CD4-positive, alpha-beta T cell treated with Interleukin-17A for 1 hour (primary cell): ENCODE results near the gene PLCB1.
A peak's percentile ranks its signal among the peaks of the same experiment; 100 is the strongest.

Source experiments
- DNase-seq: peaks from one replicate; pipeline ENCODE4 v3.0.0-alpha.2; 2020

Gene PLCB1

DNA sequence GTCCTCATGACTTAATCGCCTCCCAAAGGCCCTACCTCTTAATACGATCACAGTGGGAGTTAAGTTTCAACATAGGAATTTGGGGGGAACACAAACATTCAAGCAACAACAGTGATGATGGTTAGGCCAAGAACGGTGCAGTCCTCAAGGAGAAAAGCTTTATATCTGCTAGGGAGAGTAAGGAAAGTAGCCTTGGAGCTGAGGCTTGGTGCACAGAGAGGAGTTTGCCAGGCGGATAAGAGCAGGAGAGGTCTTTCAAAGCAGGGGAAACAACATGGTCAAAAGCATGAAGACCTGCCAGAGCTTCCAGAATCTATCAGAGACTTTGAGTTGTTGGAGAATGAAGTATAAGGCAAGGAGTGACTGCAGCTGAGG is 119.1 kb downstream of the PLCB1 start:
- DNase-seq, result no peak

DNA sequence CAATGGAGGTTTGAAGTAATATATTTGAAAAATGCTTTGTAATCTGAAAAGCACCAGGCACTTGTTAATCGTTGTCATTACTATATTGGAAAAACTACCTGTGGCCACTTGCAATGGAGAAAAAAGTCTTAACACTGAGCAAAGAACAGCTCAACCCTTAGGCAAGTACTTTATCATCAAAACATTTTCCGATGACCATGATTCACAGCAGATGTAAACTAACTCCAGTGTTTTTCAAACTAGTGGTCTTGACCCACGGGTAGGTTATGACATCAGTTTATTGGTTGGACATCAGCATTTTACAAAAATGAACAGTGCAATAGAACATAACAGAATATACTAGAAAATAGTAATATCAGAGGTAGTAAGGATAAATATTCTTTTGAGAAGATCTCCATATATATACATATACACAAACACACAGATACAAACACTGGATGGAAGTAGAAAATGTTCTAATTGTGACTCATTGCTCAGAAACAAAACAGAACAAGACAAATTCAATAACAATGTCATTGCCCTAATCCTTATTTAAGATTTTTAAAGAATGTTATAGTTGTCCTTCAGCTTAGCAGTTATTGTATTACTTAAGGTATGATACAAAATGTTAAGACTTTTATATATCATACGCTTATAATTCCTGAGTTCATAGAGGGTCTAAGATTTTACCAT is 123.0 kb downstream of the PLCB1 start:
- no peak for DNase-seq

DNA sequence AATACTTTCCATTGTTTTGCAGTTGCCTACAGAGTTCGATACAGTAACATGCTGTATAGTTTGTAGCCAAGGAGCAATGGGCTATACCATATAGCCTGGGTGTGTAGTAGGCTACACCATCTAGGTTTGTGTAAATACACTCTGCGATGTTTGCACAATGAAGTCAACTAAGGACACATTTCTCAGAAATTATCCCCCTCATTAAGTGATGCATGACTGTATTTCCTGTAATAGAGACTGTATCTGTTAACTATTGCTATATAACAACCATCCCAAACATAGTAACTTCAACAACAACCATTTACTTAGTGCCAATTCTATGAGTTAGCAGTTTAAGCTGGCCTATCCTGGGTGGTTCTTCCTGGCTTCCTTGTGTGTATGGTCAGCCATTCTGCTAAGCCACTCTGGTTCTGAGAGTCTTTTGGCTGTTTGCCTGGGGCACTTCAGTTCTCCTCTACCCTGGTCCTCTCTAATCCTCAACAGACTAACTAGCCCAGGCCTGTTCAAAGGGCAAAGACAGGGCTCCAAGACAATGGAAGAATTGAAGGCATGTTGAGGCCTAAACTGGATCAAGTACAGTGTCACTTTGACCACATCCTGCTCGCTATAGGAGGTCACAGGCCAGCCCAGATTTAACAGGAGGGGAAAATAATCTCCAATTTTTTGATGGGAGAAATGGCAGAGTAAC is 124.0 kb downstream of the PLCB1 start:
- DNase-seq, result no peak

DNA sequence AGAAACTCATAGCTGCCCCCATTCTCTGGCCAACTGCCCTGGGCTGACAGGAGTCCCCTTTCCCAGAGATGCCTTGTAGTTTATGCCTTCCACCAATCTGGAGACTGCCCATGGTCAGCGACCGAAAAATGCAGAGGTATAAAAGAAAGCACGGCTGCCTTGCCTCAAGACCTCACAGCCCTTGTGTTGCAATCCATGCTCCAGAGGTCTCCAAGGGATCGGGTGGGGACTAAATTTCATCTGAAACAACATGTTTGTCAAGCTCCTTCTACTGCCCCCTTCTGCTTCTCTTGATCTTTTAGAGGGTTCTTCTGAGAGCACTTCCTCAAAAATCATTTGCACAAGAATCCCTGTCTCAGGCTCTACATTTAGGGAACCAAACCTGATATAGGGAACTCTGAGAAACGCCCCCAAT is 128.8 kb downstream of the PLCB1 start:
- no peak for DNase-seq

DNA sequence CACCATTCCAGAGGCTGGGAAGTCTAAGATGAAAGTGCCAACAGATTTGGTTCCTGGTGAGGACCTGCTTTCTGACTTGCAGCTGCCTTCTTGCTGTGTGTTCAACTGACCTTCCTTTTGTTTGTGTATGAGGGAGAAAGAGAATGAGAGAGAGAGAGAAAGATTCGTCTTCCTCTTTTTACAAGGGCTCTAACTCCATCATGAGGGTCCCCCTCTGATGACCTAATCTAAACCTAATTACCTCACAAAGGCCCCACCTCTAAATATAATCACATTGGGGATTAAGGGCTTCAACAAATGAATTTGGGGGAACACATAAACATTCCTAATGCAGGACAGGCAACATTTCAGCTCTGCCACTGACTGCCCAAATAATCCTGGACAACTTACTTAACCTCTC is 130.7 kb downstream of the PLCB1 start:
- no peak for DNase-seq

DNA sequence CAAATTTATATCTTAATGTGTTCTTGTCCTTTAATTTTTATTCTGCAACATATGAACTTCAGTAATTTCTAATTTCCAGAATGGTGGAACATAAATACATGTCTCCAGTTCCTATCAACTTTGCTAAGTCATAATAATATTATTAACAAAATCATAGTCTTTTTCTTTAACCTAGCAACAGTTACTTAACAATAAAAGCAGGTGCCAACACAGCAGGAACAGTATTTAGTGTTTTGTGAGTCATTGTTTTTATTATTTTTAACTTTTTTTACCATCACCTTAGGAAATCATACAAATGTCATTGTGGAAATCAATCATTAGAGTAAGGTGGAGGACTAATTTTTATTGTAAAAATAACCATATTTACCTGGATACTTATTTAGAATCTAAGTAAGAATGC is 133.5 kb downstream of the PLCB1 start:
- DNase-seq, result no peak

DNA sequence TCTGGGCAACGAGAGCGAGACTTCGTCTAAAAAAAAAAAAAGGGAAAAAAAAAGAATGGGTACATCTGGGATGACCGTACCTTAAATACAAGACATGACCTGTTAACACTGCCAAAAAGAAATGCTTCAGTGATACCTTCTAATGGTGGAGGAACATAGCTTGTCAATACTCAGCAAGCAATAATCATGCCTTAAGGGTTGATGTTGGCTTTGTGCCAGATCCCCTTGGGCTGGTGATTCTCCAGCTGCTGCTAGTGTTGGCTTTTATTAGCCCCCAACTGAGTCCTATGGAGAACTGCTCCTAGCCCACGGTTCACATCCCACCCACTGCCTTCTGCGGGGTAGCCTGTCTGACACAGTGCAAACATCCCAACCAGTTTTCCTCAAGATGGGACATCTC is 134.9 kb downstream of the PLCB1 start:
- no peak for DNase-seq

DNA sequence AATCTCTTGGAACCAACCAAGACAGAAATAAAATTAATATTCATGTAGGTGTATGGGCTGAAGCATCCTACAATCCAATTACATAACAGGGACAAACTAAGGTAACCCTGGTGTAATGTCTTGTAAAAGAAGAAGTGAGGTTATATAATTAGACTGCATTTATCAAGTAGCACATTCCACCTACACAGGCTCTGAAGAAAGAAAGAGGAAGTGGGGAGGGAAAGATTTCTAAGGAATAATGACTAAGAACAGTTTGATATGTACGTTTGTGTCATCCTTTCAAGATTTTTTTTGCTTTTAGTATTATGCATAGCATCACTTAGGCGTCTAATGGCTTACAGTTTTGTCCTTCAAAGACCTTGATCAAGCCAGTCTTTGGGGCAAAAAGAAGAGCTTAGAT is 139.7 kb downstream of the PLCB1 start:
- no peak for DNase-seq

DNA sequence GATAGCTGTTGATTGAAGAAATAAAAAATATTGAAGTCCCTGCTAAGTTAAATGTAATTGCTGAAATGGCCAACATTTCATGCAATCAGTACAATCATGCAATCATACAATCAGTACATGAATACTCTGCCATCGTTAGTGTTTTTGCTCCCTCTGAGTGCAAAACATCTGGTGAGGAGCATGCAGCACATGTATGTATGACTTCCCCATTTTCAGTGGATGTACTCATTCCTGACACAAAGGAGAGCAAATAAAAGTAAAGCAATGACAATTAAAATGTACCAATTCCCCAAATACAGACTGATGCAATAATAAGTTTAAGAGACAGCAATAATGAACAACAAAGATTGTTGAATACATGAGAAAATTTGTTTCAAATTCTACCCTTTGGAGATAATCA is 140.7 kb downstream of the PLCB1 start:
- DNase-seq, result no peak

DNA sequence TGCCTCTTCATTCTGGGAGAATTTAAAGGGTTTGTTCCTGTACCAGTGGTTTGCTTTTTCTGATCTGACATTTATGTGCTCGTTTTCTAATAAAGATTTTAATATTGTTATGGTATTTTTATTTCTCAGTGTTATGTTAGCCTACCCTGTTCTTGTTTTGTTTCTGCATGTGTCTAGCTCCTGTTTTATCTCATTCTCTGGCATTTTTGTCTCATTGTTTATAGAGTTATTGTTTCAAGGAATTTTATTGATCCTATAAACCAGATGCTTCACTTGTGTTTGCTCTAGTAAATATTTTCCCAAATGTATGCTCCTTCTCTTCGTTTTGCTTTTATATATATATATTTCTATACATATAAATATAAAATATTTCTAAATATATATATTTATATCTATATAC is 152.8 kb downstream of the PLCB1 start:
- no peak for DNase-seq

DNA sequence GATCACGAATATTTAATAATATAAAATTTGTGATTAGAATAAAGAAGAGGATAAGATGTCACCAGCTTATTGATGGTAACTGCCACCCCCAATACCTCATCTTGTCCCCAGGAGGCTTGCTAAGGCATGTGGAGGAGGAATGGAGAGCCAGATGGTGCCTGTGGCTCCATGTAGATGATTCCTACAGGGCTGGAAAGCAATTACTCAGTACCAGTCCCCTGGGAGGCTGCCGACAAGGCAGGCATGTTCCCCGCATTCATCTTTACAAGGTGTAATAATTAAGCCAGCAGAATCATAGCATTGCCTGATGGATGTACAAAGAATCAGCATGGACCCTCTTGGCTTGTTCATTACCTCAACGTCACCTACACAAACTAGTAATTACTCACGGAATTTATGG is 155.3 kb downstream of the PLCB1 start:
- no peak for DNase-seq

DNA sequence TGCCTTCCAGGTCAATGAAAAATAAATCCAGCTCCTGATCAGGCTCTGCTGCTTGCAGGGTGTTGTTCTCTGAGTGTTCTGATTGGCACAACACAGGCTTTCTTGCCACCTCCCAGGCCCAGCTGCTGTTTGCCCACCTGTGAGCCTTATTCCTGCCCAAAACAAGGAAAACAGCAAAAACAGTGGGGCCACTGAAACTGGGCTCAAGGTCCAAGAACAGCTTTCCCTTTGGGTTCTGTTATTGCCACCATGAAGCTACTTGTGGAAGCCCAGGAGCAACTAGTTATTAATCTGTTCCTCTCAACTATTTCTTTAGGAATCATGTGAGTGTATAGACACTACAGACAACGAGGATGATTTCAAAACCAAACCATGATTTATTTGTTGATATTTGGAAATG is 159.1 kb downstream of the PLCB1 start:
- no peak for DNase-seq

DNA sequence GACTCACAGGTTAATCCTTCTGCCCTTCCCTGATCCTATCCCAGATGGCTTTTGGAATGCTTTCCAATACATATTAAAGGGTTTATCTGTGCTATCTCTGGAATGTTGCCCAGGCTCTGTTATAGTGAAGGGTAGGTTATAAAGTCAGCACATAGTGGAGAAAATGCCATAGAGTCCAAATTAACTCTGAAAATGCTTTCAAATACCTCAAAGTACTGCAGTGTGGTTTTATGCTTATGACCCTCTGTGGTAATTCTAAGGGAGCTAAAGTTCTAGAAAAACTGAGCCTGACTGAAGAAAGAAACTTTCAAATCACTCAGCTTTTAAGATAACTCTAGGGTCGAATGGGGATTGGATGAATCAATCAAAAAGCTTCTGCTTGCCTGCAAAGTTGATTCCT is 159.8 kb downstream of the PLCB1 start:
- no peak for DNase-seq

DNA sequence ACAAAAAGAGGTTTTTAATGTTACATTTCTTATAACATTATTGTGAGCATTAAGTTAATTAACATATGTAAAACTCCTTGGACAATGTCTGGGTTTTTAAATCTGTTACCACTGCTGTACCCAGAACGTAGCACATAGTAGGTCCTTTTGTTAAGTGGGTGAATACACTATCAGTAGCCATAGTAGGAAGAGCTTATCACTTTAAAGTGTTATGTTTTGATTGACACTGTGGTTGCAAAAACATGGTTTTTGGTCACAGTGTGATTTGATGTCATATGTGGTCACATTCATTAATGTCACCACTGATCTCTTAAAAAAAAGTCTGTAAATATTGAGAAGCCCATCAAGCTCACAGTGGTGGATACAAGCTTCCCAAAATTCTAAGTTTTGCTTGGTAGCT is 160.7 kb downstream of the PLCB1 start:
- DNase-seq, result peak; percentile 7

DNA sequence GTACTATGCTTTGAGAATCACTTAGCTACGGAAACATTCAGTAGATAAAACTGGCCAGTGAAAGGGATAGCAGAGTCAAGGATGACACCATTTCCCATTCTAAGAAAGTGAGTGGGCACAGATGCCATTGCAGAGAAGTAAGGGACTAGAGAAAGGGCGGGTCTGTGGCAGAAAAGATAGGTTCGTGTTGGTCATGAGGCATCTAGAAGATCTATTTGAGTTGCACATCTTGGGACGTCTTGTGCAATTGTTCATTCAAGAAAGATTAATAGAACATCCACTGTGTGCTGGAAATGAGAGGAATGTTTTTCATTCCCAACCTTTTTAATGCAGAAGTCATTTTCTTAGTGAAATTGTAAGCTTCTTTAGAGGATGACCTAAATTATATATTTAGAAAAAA is 161.7 kb downstream of the PLCB1 start:
- no peak for DNase-seq

DNA sequence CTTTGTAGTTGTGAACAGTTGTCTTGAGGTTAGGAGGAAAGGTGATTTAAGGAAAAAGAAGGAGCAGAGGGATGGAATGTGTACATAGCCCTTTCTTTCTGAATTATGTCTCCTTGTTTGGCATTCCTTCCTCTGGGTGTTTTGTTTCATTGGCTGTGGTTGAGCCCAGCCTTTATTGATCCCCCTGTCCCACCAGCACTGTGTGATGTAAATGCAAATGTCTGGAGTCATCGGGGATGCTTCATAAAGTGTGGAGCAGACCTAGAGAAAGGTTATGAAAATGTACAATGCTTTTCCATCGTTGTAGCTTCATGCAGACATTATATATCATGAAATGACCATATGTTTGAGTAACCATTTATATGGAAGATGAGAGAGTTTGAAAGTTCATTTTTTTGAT is 164.5 kb downstream of the PLCB1 start:
- no peak for DNase-seq

DNA sequence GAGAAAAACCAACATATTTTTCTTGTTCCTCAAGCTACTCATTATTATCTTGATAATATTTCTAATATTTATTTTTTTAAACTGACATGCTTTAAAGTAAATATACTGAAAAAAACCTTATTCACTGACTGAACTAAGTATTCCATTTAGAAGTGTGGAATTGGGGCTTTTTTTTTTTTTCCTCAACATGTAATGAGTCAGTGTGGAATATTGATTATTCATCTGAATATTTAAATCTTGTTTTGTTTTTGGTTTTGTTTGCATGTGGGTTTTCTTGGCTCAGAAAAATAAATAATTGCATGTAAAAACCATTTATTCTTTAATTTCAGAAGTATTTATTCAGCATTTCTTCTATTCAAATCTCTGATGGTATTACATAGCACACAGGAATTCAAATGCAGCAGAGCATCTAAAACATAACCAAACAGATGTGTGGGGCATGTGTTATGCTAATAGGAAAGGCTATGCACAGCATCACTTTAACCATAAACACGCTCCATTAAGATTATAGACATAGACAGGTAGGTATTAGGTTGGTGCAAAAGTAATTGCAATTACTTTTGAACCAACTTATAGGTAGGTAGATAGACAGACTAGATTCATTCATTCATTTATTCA is 166.5 kb downstream of the PLCB1 start:
- no peak for DNase-seq

DNA sequence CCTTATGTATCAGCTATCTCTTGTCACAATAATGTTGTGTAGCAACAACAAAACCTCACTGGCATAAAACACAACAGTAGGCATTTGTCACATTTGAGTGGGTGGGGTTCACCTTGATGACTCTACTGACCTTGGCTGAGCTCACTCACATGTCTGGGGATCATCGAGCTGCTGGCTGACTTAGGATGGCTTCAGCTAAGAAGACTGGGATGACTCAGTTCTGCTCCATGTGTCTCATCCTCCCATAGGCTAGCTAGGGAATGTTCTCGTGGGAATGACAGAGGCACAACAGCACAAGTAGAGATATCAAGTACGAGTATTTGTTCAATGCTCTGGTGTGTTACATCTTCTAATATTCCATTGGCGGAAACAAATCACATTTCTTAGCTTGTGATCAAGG is 167.9 kb downstream of the PLCB1 start:
- no peak for DNase-seq

DNA sequence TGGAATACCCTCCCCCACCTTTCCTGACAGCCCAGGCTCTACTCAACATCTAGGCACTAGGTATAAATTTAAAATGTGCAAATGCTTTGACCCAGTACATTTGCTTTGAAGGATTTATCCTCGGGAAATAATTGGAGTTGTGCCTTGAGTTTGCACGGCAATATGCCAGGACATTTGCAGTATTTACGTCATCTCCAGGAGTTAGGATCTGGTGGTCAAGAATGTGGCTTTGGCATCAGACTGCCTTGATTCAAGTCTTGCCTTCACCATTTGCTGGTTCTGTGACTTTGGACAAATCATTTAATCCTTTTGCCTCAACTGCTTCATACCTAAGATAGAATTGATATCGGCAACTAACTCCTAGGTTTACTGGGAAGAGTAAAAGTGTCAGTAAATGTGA is 169.6 kb downstream of the PLCB1 start:
- DNase-seq, result no peak

DNA sequence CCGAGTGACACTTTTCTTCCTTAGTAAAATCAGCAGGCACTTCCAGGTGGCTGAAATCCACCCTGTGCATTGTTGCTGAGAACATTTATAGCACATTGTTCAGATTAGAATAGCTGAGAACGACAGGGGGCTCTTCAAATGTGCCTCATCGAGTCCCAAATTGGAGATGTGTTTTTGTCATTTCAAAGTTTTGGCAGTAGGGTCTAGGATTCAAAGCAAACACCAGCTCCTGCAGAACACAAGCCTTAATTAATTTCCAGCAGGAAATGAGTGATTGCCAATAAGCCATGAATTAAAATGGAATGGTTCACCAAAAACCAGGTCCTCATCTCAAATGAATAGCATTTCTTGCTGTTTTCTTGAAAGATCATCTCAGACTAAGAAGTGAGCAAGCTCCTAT is 171.6 kb downstream of the PLCB1 start:
- no peak for DNase-seq

DNA sequence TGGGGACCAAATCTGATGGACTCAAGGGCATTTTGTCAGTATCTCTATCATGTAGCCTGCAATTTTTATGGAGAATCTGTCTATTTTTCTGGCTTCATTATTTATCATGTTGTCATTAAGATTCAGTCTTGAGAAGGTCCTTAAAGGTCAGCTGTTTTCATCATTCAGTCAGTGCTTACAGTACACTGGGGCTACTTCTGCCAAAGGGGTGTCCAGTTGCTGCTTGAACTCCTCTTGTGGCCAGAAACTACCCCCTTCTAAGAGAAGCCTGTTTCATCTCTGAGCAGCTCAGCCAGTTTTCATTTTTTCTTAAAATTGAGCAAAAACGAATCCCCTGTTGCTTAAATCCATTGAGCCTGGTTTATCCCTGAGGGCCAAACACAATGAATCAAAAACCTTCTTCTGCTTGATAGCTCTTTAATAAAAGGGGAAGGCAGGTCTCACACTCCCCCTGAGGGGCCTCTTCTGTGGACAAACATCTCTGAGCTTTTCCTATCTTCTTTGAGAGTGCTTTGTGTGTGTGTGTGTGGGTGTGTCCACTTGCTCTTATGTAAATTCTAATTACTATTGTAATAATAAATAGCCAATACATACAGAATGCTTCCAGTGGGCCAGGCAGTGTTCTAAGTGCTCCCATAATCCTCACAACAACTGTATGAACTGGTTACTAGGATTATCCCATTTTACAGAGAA is 172.2 kb downstream of the PLCB1 start:
- no peak for DNase-seq

DNA sequence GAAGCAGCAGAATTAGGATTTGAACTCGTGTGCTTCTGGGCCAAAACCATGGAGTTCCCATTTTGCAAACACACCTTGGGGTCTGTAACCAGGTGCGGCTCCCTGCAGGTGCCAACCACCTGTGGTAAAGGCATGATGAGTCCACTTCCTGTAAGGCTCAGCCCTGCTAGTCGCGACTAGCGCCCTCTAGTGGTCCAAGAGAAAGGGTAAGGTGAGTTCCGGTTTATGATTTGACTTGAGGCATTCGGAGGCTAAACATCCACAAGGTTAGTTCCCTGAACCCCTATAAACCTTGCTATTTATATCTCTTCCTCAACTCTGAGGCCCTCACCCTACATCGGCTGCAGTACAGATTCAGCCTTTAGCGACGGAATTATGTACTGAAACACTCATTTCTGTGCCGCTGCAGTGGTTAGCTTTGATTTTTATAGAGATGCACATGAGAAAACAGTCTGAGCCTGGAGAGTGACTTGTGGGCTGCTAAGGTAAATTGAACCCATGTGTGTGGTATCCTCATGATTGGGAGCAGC is 173.4 kb downstream of the PLCB1 start:
- peak; percentile 81 for DNase-seq

DNA sequence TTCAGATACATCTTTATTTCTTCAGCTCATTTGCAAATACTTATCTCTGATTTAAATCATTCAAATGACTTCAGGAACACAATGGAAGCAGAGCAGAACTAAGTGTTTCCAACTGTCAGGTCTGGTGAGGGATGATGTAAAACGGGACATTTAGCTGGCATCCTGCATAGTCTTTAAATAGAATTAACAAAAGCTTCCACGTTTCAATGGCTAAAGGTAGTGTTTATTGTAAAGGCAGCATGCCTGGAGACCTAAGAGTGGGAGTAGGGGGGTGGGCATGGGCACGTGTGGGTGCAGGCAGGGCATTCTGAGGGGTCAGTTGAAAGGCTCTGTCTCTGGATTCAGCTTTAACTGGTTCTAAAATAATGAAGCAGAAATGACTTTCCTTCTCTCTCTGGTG is 174.9 kb downstream of the PLCB1 start:
- no peak for DNase-seq

DNA sequence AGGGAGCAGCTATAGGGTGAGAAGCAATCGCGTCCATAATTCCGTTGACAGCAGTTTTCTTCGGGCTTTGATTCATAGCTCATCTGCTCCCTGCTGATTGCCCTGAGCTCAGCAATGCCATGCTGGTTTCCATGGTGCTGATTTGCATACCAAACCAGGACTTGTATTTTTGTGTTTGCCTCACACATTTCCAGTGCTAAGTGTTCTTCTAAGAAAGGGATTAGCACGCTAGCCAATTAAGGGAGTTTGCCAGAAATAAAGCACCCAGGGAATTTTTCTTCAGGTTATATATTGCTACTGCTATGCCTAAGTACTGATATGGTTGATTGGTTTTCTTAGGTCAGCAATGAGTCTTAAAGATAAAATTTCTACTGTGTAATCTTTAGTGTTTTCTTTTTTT is 177.6 kb downstream of the PLCB1 start:
- no peak for DNase-seq
